A549 (cell line): Measurements from ENCODE around the gene UNCX. TPM values are rescaled to one million over a fixed set of nuclear protein-coding genes. Genes with fewer than 3 reads are reported as not detected.

ENCODE experiments used
- ATAC-seq, 2 experiments: fragments of 200-7000 bp in 1 of 2; fragments of >200 bp in 1 of 2; cut with Nextera tagmentation in 1 of 2; cut with Tn5 transposase in 1 of 2; 3 replicates each; pipeline versions ENCODE4 v1.8.0 to v1.9.1; 2018 to 2020; ENCODE audit warnings: mild to moderate bottlenecking in 1 of 2, moderate library complexity in 1 of 2
- CTCF ChIA-PET: fragments of 300-600 bp; sonication (Branson Sonifier 250); formaldehyde crosslinking; extraction: SDS; loops from one replicate; lab custom pipeline; 2021; ENCODE audit warnings: antibody characterized with exemption, inconsistent platforms; lab: Yijun Ruan, JAX
- POLR2A ChIA-PET: fragments of 350-600 bp; formaldehyde crosslinking; extraction: SDS; loops from one replicate; lab custom pipeline; 2021; ENCODE audit warnings: antibody characterized with exemption, inconsistent platforms; lab: Yijun Ruan, JAX
- DNase-seq, 2 experiments: peaks; one replicate each; pipeline versions ENCODE4 v3.0.0 to v3.0.0-alpha.2; 2011 to 2016; ENCODE audit warnings: low read depth in 1 of 2, low spot score in 1 of 2
- FAIRE-seq: peaks from 2 replicates; lab custom pipeline; 2011; peaks lifted over from hg19 to GRCh38; lab: Jason Lieb, UNC
- H3K27ac ChIP-seq, 2 experiments: fragments of >200 bp; sonication (Bioruptor Twin); formaldehyde crosslinking; 3 replicates each; pipeline ENCODE4 v1.5.1; 2016 to 2017
- H3K4me1 ChIP-seq: fragments of >200 bp; sonication (Bioruptor Twin); formaldehyde crosslinking; 3 replicates; pipeline ENCODE4 v1.6.1; 2016
- H3K4me2 ChIP-seq: fragments of >200 bp; sonication (Bioruptor Twin); formaldehyde crosslinking; 3 replicates; pipeline ENCODE4 v1.6.1; 2016
- H3K4me3 ChIP-seq: fragments of >200 bp; sonication (Bioruptor Twin); formaldehyde crosslinking; 3 replicates; pipeline ENCODE4 v1.5.1; 2016
- H3K9me3 ChIP-seq: fragments of >200 bp; sonication (Bioruptor Twin); formaldehyde crosslinking; 3 replicates; pipeline ENCODE4 v1.6.1; 2016
- BHLHE40 ChIP-seq: IDR thresholded peaks from 2 replicates; pipeline ENCODE4 v1.6.1; 2012; ENCODE audit warnings: low read depth, low read length, inconsistent platforms
- CEBPB ChIP-seq, 2 experiments: fragments of >200 bp in 1 of 2; sonication (Bioruptor Twin) in 1 of 2; formaldehyde crosslinking in 1 of 2; IDR thresholded peaks; 2 replicates each; pipeline ENCODE4 v1.6.1; 2012 to 2016
- EHMT2 ChIP-seq: fragments of 200-600 bp; sonication (generic); IDR thresholded peaks from 2 replicates; pipeline ENCODE4 v1.6.1; 2016; ENCODE audit warnings: antibody characterized with exemption, low read depth, mild to moderate bottlenecking, moderate library complexity
- FOSL2 ChIP-seq, 2 experiments: fragments of 450-650 bp in 1 of 2; fragments of >200 bp in 1 of 2; sonication (Bioruptor Twin) in 1 of 2; formaldehyde crosslinking; IDR thresholded peaks; 2 replicates each; pipeline versions ENCODE4 v1.5.0 to v1.6.1; 2016 to 2020; ENCODE audit warnings: mild to moderate bottlenecking in 1 of 2, moderate library complexity in 1 of 2
- GATA3 ChIP-seq: IDR thresholded peaks from 2 replicates; pipeline ENCODE4 v1.6.1; 2012; ENCODE audit warnings: borderline replicate concordance
- HDAC2 ChIP-seq: fragments of 200-600 bp; sonication (generic); IDR thresholded peaks from 2 replicates; pipeline ENCODE4 v1.6.1; 2016
- HEYL ChIP-seq: fragments of 250-450 bp; sonication (Bioruptor Pico); IDR thresholded peaks from 2 replicates; pipeline ENCODE4 v1.8.0; 2021; ENCODE audit warnings: mild to moderate bottlenecking, moderate library complexity
- HOXA7 ChIP-seq: fragments of 250-450 bp; sonication (Bioruptor Pico); IDR thresholded peaks from 2 replicates; pipeline ENCODE4 v1.5.0; 2020; ENCODE audit warnings: mild to moderate bottlenecking, moderate library complexity
- HOXB5 ChIP-seq: fragments of 250-450 bp; sonication (Bioruptor Pico); IDR thresholded peaks from 2 replicates; pipeline ENCODE4 v1.5.0; 2020; ENCODE audit warnings: mild to moderate bottlenecking, moderate library complexity
- JUNB ChIP-seq: fragments of >200 bp; sonication (Bioruptor Twin); formaldehyde crosslinking; IDR thresholded peaks from 2 replicates; pipeline ENCODE4 v1.6.1; 2016
- MAFK ChIP-seq: fragments of 450-650 bp; IDR thresholded peaks from 2 replicates; pipeline ENCODE4 v1.6.1; 2014; ENCODE audit not compliant: partially characterized antibody
- NFE2L2 ChIP-seq: fragments of 150-350 bp; conservative IDR thresholded peaks from 2 replicates; pipeline ENCODE4 v1.6.1; 2014; ENCODE audit warnings: low read length
- PHF8 ChIP-seq: fragments of 200-600 bp; sonication (generic); IDR thresholded peaks from 2 replicates; pipeline ENCODE4 v1.6.1; 2016; ENCODE audit warnings: low read depth, mild to moderate bottlenecking, antibody characterized with exemption, moderate library complexity, borderline replicate concordance
- POLR2A ChIP-seq: IDR thresholded peaks from 2 replicates; pipeline ENCODE4 v1.6.1; 2012; ENCODE audit warnings: mild to moderate bottlenecking, low read length
- POLR2AphosphoS2 ChIP-seq: conservative IDR thresholded peaks from 2 replicates; pipeline ENCODE4 v1.6.1; 2012; ENCODE audit warnings: low read length, improper control_type of control experiment, inconsistent platforms
- RAD21 ChIP-seq, 2 experiments: fragments of >200 bp in 1 of 2; sonication (Bioruptor Twin) in 1 of 2; formaldehyde crosslinking in 1 of 2; IDR thresholded peaks in 1 of 2; conservative IDR thresholded peaks in 1 of 2; 2 replicates in 1 of 2; 3 replicates in 1 of 2; pipeline ENCODE4 v1.6.1; 2012 to 2018; ENCODE audit warnings: inconsistent platforms in 1 of 2
- RNF2 ChIP-seq: fragments of 200-600 bp; sonication (generic); IDR thresholded peaks from 2 replicates; pipeline ENCODE4 v1.6.1; 2016; ENCODE audit warnings: low read depth, mild to moderate bottlenecking, antibody characterized with exemption, moderate library complexity, borderline replicate concordance
- TP53 ChIP-seq: fragments of 250-450 bp; sonication (Bioruptor Pico); IDR thresholded peaks from 2 replicates; pipeline ENCODE4 v1.5.0; 2021; ENCODE audit warnings: mild to moderate bottlenecking, moderate library complexity
- ZFP36 ChIP-seq: fragments of 450-650 bp; IDR thresholded peaks from 2 replicates; pipeline ENCODE4 v1.6.1; 2014; ENCODE audit warnings: borderline replicate concordance; ENCODE audit not compliant: partially characterized antibody
- WGBS: methylation state at CpG from one replicate; pipeline ENCODE4 v1.1.6; 2017; ENCODE audit errors: missing lambda C conversion rate; 5-methylcytosine and 5-hydroxymethylcytosine counted together
- polyA plus RNA-seq, 4 experiments: library from polyadenylated mRNA; depleted of rRNA in 3 of 4; stranded (reverse); fragments of >200 nt; fragmentation: RNase III in 1 of 4; extraction: RNeasy Plus Mini Kit Qiagen cat#74134 plus additional on column Dnase treatment in 1 of 4; gene quantifications; 2 replicates in 3 of 4; 3 replicates in 1 of 4; pipeline ENCODE4 v1.2.3, GENCODE V29; 2011 to 2017
- TF ChIP-seq, protein P1 (sequence below): fragments of 450-650 bp; IDR thresholded peaks from 2 replicates; pipeline ENCODE4 v1.6.1; 2014; ENCODE audit warnings: antibody characterized with exemption
- TF ChIP-seq, protein P2 (sequence below): fragments of 250-450 bp; sonication (Bioruptor Pico); IDR thresholded peaks from 2 replicates; pipeline ENCODE4 v1.5.0; 2020; ENCODE audit warnings: low read depth, mild to moderate bottlenecking, moderate library complexity
- TF ChIP-seq, protein P3 (sequence below): fragments of 250-450 bp; sonication (Bioruptor Pico); IDR thresholded peaks from 2 replicates; pipeline ENCODE4 v1.5.0; 2021; ENCODE audit warnings: mild to moderate bottlenecking, moderate library complexity, borderline replicate concordance
- TF ChIP-seq, protein P4 (sequence below): fragments of >200 bp; sonication (Bioruptor Twin); formaldehyde crosslinking; IDR thresholded peaks from 2 replicates; pipeline ENCODE4 v1.6.1; 2016

The UNCX gene
- polyA plus RNA-seq, 2 of the 4 experiments (the other 2 are of a cell fraction): not detected

DNA sequence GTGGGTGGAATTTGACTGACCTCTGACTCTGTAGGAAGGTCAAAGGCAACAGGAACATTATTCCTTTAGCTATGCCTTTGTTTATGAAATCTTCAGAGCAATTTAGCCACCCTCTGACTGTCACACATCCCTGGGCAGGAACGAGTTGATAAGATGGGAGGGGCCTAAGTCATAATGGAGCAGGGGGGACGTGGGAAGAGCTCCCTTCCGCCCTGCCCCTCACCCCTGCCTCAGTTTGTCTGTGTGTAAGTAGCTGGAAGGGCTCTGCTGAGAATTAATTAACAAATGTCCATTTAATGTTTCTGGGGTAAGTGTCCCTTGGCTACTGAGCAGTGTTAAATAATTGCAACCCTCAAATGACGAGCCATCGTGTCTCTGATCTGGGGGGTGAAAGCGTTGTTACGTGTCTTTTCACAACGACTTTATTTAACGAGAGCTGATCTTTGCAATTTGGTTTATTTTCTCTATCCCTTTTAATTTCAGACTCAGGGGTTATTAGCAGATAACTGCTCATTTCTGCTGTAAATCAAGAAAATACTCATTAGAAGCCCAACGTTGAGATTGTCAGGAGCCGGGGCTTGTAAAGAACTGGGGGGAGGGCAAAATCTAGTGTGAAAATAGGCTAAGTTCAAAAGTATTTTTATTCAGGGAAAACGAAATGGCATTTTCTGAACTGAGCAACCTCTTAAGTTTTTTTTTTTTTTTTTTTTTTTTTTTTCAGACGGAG lies 12.5 kb upstream of the UNCX start (continued):
- TF ChIP-seq HOXA7 (no peak), RNF2 (no peak), HEYL (CRISPR knock-in tag) (no peak)
- TF ChIP-seq, protein P1, sequence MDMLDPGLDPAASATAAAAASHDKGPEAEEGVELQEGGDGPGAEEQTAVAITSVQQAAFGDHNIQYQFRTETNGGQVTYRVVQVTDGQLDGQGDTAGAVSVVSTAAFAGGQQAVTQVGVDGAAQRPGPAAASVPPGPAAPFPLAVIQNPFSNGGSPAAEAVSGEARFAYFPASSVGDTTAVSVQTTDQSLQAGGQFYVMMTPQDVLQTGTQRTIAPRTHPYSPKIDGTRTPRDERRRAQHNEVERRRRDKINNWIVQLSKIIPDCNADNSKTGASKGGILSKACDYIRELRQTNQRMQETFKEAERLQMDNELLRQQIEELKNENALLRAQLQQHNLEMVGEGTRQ: no peak

DNA sequence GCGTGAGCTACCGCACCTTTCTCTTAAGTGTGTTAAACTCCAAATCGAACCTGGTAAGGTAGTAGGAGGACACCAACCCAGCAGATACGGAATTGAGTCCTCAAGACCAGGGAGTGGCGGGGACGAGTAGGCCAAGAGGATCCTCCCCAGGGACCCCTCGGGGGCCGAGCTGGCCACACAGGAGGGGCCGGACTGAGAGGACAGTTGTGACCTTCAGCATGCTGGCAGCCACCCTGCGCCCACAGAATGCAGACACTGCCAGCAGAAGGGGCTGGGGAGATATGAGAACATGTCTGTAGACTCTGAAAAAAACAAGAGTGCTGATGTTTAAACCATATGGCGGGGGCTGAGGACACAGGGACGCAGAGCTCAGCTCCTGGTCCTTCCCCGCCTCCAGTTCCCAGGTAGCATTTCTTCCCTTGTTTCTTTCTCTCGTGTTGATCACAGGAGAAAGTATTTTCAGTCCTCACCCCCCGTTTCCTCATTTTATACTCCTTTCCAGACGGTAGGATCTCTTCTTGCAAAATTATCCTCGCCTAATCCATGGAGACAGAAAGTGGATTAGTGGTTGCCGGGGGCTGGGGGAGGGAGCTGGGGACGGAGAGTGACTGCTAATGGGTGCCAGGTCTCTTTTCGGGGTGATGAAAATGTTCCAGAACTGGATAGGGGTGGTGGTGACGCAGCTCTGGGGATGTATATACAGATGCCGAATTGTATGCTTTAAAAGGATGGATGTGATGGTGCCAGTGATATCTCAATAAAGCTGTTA lies 11.5 kb upstream of the UNCX start:
- DNase-seq (no peak), ATAC-seq (no peak), FAIRE-seq (no peak)
- 0 out of 3 replicates have a peak, but pooled peaks cover 3% of the 10 kb centered on the region for H3K4me1 ChIP-seq
- no peak for TF ChIP-seq NFE2L2
- TF ChIP-seq RAD21 (conservative IDR thresholded peaks at IDR 0.05 in 1 of 2, IDR thresholded peaks at IDR 0.05 in 1 of 2): no peak
- TF ChIP-seq POLR2A: no peak
- TF ChIP-seq HDAC2: no peak
- no peak for TF ChIP-seq HOXB5 (CRISPR knock-in tag)
- no peak for TF ChIP-seq POLR2AphosphoS2
- no peak for TF ChIP-seq GATA3
- TF ChIP-seq, protein P2, sequence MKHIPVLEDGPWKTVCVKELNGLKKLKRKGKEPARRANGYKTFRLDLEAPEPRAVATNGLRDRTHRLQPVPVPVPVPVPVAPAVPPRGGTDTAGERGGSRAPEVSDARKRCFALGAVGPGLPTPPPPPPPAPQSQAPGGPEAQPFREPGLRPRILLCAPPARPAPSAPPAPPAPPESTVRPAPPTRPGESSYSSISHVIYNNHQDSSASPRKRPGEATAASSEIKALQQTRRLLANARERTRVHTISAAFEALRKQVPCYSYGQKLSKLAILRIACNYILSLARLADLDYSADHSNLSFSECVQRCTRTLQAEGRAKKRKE (CRISPR knock-in tag): no peak
- no peak for TF ChIP-seq ZFP36
- TF ChIP-seq FOSL2 (IDR thresholded peaks at IDR 0.05): no peak
- no peak for TF ChIP-seq FOSL2 (CRISPR knock-in tag; IDR thresholded peaks at IDR 0.05)
- no peak for TF ChIP-seq MAFK
- TF ChIP-seq EHMT2: no peak
- no peak for TF ChIP-seq JUNB
- no peak for TF ChIP-seq PHF8
- TF ChIP-seq HEYL (CRISPR knock-in tag): no peak
- TF ChIP-seq, protein P3, sequence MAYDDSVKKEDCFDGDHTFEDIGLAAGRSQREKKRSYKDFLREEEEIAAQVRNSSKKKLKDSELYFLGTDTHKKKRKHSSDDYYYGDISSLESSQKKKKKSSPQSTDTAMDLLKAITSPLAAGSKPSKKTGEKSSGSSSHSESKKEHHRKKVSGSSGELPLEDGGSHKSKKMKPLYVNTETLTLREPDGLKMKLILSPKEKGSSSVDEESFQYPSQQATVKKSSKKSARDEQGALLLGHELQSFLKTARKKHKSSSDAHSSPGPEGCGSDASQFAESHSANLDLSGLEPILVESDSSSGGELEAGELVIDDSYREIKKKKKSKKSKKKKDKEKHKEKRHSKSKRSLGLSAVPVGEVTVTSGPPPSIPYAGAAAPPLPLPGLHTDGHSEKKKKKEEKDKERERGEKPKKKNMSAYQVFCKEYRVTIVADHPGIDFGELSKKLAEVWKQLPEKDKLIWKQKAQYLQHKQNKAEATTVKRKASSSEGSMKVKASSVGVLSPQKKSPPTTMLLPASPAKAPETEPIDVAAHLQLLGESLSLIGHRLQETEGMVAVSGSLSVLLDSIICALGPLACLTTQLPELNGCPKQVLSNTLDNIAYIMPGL: no peak
- TF ChIP-seq BHLHE40: no peak
- no peak for TF ChIP-seq CEBPB (IDR thresholded peaks at IDR 0.05)
- TF ChIP-seq, protein P4, sequence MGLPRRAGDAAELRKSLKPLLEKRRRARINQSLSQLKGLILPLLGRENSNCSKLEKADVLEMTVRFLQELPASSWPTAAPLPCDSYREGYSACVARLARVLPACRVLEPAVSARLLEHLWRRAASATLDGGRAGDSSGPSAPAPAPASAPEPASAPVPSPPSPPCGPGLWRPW: no peak
- no peak for TF ChIP-seq TP53 (CRISPR knock-in tag)
- H3K9me3 ChIP-seq: no peaks in the 10 kb centered on the region
- 66% methylated on average over 22 of the region's 22 CpGs for whole genome bisulfite sequencing
- no peak overlapping the region for H3K4me3 ChIP-seq
- H3K27ac ChIP-seq: no peak overlapping the region
- no peak overlapping the region for H3K4me2 ChIP-seq
- POLR2A ChIA-PET: no interaction called here
- CTCF ChIA-PET: interaction anchor here (1.3 to 10.2 kb wide), 6 partner anchors 11 to 253 kb away, joined by 3 to 218 read pairs (median 17); no protein-coding TSS in a partner anchor
